ENCODE data around the gene MAST4. TPM values are rescaled to one million over a fixed set of nuclear protein-coding genes. Genes with fewer than 3 reads are reported as not detected.

The MAST4 gene
- total and polyA plus RNA-seq, 2 donors from 2014 or later: 27.3 to 31.4 TPM

- Histone ChIP-seq H3K4me1 (ENCODE audit: control insufficient read depth in 2 of 3, insufficient read depth in 2 of 3, low read depth in 1 of 3, low read length in 3 of 3) (peaks cover 0 to 7% (median 2%) of the 10 kb centered on the region in 3 donors), H3K36me3 (ENCODE audit: control insufficient read depth in 2 of 3, insufficient read depth in 3 of 3, low read length in 3 of 3) (no peaks in the 10 kb centered on the region), H3K27ac (ENCODE audit: low read depth in 2 of 2, low read length in 2 of 2) (no peak overlapping the region), H3K4me3 (ENCODE audit: low read length in 3 of 3) (no peak overlapping the region), H3K9me3 (ENCODE audit: control insufficient read depth in 2 of 3, insufficient read depth in 1 of 3, low read length in 3 of 3) (no peaks in the 10 kb centered on the region), H3K9ac (ENCODE audit: low read length in 3 of 3) (no peak overlapping the region), H3K27me3 (ENCODE audit: control insufficient read depth, insufficient read depth, low read length) (no peaks in the 10 kb centered on the region)
- TF ChIP-seq, protein P1, sequence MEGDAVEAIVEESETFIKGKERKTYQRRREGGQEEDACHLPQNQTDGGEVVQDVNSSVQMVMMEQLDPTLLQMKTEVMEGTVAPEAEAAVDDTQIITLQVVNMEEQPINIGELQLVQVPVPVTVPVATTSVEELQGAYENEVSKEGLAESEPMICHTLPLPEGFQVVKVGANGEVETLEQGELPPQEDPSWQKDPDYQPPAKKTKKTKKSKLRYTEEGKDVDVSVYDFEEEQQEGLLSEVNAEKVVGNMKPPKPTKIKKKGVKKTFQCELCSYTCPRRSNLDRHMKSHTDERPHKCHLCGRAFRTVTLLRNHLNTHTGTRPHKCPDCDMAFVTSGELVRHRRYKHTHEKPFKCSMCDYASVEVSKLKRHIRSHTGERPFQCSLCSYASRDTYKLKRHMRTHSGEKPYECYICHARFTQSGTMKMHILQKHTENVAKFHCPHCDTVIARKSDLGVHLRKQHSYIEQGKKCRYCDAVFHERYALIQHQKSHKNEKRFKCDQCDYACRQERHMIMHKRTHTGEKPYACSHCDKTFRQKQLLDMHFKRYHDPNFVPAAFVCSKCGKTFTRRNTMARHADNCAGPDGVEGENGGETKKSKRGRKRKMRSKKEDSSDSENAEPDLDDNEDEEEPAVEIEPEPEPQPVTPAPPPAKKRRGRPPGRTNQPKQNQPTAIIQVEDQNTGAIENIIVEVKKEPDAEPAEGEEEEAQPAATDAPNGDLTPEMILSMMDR (IDR thresholded peaks at IDR 0.05; ENCODE audit: borderline replicate concordance, extremely low read depth, insufficient read depth): no peak
- DNase-seq: no peak
- no peak for FAIRE-seq
- intact Hi-C loops (cut with DNase I): no loop called here
These were observed 101.8 kb downstream of the MAST4 start for GRCh38 chr5:66697796-66698564.

DNA sequence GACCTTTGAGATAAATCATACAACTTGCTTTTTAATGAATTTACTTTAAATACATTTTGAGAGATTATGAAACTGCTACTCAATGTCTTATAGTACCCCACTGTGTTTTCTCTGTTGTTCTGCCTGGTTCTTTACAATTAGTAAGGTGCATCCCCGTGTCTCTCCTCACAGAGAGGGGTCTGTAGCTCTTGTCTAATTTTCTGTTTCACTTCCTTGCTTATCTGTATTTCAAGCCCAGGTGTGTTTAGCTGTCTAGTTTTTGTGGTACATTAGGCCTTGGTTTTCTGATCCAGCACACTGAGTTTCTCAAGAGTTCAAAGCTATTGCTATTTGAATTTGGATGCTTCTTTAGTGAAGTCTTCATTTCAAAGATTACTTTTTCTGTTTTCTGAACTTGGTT is 105.1 kb downstream of the MAST4 start:
- no peak for FAIRE-seq
- TF ChIP-seq, protein P1 (IDR thresholded peaks at IDR 0.05; ENCODE audit: borderline replicate concordance, extremely low read depth, insufficient read depth): no peak
- H3K27ac ChIP-seq (ENCODE audit: low read depth in 2 of 2, low read length in 2 of 2): no peak overlapping the region

DNA sequence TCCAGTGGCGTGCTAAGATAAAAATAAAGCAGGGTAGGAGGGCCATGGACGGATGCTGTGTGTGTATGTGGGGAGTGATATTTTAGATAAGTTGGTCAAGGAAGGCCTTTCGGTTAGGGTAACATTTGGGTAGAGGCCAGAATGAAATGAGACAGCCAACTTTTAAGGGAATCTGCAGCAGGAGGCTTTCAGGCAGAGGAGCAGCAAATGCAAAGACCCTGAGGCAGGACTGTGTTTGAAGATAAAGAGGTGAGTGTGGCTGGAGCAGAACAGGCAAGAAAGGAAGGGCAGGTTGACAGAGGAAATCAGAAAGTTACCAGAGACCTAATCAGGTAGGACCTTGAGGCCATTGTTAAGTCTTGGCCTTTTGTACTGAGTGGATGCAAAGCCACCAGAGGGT is 106.2 kb downstream of the MAST4 start:
- peaks cover 0 to 6% (median 2%) of the 10 kb centered on the region in 3 donors for H3K4me1 ChIP-seq (ENCODE audit: control insufficient read depth in 2 of 3, insufficient read depth in 2 of 3, low read depth in 1 of 3, low read length in 3 of 3)
- no peak overlapping the region for H3K9ac ChIP-seq (ENCODE audit: low read length in 3 of 3)
- no peak overlapping the region for H3K27ac ChIP-seq (ENCODE audit: low read depth in 2 of 2, low read length in 2 of 2)
- no peaks in the 10 kb centered on the region for H3K9me3 ChIP-seq (ENCODE audit: control insufficient read depth in 2 of 3, insufficient read depth in 1 of 3, low read length in 3 of 3)
- FAIRE-seq (no peak), DNase-seq (no peak)
- H3K4me3 ChIP-seq (ENCODE audit: low read length in 3 of 3): no peak overlapping the region
- TF ChIP-seq, protein P1 (IDR thresholded peaks at IDR 0.05; ENCODE audit: borderline replicate concordance, extremely low read depth, insufficient read depth): no peak
- H3K36me3 ChIP-seq (ENCODE audit: control insufficient read depth in 2 of 3, insufficient read depth in 3 of 3, low read length in 3 of 3): no peaks in the 10 kb centered on the region
- intact Hi-C loops (cut with DNase I): no loop called here
- no peaks in the 10 kb centered on the region for H3K27me3 ChIP-seq (ENCODE audit: control insufficient read depth, insufficient read depth, low read length)

More for the DNA sequence above, 105.1 kb downstream of the MAST4 start:
- peaks cover 0 to 6% (median 2%) of the 10 kb centered on the region in 3 donors for H3K4me1 ChIP-seq (ENCODE audit: control insufficient read depth in 2 of 3, insufficient read depth in 2 of 3, low read depth in 1 of 3, low read length in 3 of 3)
- H3K9me3 ChIP-seq (ENCODE audit: control insufficient read depth in 2 of 3, insufficient read depth in 1 of 3, low read length in 3 of 3): no peaks in the 10 kb centered on the region
- DNase-seq: no peak
- H3K27me3 ChIP-seq (ENCODE audit: control insufficient read depth, insufficient read depth, low read length): no peaks in the 10 kb centered on the region
- no peaks in the 10 kb centered on the region for H3K36me3 ChIP-seq (ENCODE audit: control insufficient read depth in 2 of 3, insufficient read depth in 3 of 3, low read length in 3 of 3)
- H3K4me3 ChIP-seq (ENCODE audit: low read length in 3 of 3): no peak overlapping the region
- no peak overlapping the region for H3K9ac ChIP-seq (ENCODE audit: low read length in 3 of 3)
- intact Hi-C loops (cut with DNase I): no loop called here
